ENCODE results near the gene KLHL40.

GRCh38 chr3:42732829-42733459, 47.6 kb downstream of the KLHL40 start:
- no peak for TF ChIP-seq POLR2AphosphoS5 (IDR thresholded peaks at IDR 0.05; ENCODE audit: low read depth, low read length)
- no peak; the same call in 1 of the 2 replicates for TF ChIP-seq CTCF (IDR thresholded peaks at IDR 0.05)
- no peak for TF ChIP-seq SIN3A (IDR thresholded peaks at IDR 0.05; ENCODE audit: borderline replicate concordance, insufficient read depth, low read depth, low read length)
- no peak for TF ChIP-seq TCF7L2 (IDR thresholded peaks at IDR 0.05; ENCODE audit: low read depth, low read length)
- TF ChIP-seq, protein P1, sequence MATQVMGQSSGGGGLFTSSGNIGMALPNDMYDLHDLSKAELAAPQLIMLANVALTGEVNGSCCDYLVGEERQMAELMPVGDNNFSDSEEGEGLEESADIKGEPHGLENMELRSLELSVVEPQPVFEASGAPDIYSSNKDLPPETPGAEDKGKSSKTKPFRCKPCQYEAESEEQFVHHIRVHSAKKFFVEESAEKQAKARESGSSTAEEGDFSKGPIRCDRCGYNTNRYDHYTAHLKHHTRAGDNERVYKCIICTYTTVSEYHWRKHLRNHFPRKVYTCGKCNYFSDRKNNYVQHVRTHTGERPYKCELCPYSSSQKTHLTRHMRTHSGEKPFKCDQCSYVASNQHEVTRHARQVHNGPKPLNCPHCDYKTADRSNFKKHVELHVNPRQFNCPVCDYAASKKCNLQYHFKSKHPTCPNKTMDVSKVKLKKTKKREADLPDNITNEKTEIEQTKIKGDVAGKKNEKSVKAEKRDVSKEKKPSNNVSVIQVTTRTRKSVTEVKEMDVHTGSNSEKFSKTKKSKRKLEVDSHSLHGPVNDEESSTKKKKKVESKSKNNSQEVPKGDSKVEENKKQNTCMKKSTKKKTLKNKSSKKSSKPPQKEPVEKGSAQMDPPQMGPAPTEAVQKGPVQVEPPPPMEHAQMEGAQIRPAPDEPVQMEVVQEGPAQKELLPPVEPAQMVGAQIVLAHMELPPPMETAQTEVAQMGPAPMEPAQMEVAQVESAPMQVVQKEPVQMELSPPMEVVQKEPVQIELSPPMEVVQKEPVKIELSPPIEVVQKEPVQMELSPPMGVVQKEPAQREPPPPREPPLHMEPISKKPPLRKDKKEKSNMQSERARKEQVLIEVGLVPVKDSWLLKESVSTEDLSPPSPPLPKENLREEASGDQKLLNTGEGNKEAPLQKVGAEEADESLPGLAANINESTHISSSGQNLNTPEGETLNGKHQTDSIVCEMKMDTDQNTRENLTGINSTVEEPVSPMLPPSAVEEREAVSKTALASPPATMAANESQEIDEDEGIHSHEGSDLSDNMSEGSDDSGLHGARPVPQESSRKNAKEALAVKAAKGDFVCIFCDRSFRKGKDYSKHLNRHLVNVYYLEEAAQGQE (IDR thresholded peaks at IDR 0.05; ENCODE audit: insufficient read depth in 1 of 2, low read depth in 2 of 2, low read length in 1 of 2), result no peak

Measured in Panc1 (cell line).